SK-MEL-5 (cell line): ENCODE data around the gene SIN3B. TPM values are rescaled to one million over a fixed set of nuclear protein-coding genes. Genes with fewer than 3 reads are reported as not detected.

ENCODE experiments used
- DNase-seq: peaks from one replicate; pipeline ENCODE4 v3.0.0-alpha.2; 2016; ENCODE audit warnings: low read depth, low spot score
- in situ Hi-C: cut with HindIII; loops from 2 replicates; pipeline ENCODE4 v1.10.0; 2016; ENCODE audit warnings: low sequenced_read_pairs, high pct_unique_total_duplicates, low pct_unique_long_range_greater_than_20kb
- total RNA-seq: library from RNA; depleted of rRNA; stranded (reverse); fragments of >200 nt; shearing (Covaris generic); gene quantifications from 2 replicates; pipeline ENCODE4 v1.2.3, GENCODE V29; 2014

The SIN3B gene
- total RNA-seq, 1 experiment from 2014 or later = 14.4 TPM

DNA sequence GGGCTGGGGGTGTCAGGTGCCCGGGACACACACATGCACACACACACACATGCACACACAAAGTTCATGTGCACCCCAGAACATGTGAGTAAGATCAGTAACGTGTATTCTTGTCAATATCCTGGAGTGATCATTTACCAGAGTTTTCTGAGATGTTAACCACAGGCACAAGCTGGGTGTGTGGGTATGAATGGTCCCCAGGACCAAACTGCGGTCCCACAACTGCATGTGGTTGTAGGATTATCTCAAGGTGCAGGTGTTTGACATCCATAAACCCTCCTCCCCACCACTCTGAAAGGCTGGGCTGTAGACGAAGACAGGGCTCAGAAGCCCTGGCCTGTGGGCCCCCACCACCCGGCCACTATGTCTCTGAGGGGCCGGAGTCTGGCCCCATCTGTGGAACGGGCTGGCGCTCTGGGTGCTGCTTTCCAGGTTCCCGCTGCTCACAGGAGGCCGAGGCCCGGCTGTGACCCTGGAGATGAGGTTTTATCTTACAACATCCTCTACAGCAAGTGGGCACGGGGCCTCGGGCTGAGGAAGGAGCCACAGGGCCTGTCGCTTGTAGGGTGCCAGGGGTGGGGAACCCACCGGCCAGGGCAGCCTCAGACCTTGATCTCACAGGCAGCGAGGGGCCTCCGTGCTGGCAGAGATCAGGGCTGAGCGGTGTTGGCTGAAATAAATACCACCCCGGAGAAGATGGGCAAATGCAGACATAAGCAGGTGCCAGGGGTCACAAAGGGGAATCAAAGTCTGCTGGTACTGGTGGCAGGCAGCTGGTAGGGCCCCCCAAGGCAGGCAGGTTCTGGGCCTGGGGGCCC lies 63.9 kb downstream of the SIN3B start:
- in situ Hi-C loops = no loop called here
- DNase-seq = no peak

DNA sequence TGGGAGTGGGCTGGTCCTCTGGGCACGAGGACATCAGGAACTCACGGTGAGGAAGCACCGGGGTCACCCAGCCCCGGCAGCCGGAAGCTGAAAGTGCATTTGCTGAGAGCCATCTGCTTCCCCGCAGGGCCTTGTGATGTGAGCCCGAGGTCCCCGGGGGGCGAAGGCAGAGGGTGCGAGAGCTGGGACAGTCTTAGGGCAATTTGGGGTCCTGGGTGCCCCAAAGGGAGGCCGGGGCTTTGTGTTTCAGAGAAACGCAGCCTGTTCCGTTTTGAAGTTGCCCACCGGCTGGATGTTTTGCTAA lies 64.4 kb downstream of the SIN3B start:
- DNase-seq = no peak
- in situ Hi-C loops = no loop called here

DNA sequence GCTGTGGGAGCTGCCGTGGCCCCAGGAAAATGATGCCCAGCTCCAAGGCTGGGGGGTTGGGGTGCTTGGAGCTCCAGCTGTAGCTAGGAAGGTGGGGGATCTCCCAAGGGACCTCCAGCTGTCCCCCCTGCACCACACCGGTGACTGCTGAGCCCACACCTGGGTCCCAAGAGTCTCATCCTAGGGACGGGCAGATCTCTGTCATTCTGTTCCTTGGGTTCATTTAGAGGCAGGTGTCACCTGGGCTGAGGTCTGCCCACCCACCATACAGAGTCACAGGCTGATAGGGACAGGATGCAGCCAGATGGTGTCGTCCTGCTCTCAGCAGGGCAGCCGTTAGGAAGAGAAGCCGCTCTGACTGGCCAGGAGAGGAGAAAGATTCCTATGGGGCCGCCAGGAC lies 64.9 kb downstream of the SIN3B start:
- no peak for DNase-seq
- in situ Hi-C loops = no loop called here

DNA sequence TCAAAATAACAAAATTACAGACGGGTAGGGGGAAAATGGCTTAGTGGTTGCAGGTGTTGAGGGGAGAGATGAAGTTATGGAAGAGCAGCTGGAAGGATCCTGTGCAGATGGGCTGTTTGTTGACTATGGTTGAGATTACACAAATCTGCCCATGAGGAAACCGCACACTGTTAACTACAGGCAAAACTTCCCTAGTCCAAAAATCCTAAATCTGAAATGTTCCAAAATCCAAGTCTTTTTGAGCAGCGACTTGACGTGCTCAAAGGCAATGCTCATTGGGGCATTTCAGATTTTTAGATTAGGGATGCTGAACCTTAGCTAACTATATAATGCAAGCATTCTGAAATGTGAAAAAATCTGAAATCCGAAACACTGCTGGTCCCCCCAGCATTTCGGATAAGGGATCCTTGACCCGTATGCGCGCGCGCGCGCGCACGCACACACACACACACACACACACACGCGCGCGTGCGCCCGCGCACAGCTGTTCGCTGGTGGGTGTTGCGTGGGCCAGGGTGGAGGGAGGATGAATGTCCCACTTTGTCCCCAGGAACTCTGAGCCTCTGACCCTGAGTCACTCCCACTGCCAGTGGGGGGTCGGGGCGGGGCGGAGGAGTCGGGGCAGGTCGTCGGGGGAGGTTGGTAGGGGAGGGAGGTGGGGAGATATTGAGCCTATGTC lies 66.4 kb downstream of the SIN3B start:
- in situ Hi-C loops = no loop called here
- DNase-seq = no peak

DNA sequence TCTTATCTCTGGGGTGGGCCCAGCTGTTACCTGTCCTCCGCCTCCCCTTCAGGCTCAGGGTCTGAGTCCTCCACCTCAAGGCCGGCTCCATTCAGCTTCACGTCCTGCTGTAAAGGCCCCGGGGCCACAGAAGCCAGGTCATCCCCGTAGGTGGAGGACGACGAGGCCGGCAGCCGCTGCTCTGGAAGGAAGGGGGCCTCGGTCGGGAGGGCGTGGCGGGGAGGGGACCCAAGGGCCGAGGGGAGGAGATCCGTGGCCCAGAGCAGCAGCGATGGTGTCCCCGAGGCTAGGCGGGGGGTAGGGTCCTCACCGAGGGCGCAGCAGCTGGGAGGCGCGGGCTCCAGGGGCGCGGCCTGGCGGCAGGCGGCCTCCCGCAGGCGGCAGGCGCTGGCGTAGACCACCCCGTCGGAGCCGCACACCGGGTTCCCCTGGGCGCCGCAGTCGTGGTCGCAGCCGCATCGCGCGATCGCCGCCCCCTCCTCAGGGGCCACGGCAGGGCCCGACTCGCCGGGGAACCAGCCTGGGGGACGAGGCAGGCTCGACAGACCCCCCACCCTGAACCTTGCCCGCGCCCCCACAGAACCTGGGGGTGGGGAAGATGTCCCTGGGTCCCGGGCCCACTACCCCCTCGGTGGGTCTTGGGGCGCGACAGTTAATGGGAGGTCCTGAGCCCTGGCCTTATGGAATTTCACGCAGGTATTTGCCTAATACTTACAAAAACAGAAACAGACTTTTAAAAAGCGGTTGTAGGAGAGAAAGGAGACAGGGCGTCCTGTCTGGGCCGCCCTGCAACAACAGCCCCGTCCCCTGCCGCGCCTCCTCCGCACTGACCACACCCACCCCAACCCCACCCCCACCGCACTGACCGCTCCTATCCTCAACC lies 67.2 kb downstream of the SIN3B start:
- in situ Hi-C loops = no loop called here
- no peak for DNase-seq

DNA sequence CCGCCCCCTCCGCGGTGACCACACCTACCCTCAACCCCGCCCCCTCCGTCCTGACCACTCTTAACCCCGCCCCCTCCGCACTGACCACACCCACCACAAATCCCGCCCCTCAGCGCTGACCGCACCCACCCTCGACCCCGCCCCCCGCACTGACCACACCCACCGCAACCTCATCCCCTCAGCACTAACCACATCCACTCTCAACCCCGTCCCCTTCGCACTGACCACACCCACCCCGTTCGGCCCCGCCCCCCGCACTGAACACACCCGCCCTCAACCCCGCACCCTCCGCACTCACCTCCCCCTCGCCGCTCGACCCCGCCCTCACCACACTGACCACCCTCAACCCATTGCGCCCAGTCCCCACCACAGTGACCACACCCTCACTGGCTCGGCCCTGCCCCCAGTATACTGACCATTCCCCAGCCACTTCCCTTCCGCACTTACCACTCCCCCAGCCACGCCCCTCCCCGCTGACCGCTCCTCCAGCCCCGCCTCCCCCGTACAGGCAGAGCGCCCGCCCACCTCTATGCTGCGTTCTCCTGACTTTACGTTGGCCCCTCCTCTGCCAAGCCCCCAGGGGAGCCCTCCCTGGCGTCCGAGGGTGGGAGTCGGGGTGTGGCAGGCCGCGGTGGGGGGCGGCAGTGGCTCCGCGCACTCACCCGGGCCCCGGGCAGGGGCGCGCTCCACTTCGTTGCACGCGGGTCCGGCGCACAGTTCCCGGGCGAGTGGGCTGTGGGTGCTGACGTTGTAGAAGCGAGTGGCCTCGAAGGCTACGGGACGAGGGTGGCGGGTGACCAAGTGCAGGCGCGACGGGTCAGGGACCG lies 68.0 kb downstream of the SIN3B start:
- in situ Hi-C loops = no loop called here
- peak; percentile 86 for DNase-seq

DNA sequence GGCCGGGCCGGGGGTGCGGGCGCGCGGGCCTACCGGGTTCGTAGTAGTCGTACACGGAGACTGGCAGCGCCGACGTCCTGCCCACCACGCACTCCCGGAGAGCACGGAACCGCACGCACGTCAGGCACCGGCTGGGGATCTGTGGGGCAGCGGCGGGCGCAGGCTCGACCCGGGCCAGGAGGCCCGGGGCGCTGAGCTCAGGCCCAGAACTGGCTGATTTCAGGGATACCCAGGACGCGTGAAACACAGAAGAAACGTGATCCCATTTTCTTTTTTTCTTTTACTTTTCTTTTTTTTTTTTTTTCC lies 68.6 kb downstream of the SIN3B start:
- no peak for DNase-seq
- in situ Hi-C loops = no loop called here

DNA sequence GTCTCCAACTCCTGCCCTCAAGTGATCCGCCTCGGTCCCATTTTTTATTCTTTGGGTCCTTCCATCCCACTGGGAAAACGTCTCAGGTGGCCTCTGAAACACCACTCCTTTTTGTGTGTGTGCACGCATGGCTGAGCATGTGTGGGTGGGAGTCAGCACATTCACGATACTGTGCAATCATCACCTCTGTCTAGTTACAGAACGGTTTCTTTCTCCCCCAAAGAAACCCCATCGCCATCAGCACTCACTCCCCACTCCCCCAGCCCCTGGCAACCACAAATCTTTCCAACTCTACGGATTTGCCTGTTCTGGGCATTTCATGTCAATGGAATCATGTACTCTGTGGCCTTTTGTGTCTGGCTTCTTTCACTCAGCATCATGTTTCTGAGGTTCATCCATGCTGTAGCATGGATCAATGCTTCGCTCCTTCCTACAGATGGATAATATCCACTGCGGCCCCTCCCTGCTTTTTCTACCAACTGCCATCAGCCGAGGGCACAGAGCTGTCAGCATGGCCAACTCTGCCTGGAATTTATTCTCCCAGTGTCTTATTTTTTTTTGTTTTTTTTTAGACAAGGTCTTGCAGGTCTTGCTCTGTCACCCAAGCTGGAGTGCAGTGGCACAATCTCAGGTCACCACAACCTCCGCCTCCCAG lies 69.3 kb downstream of the SIN3B start:
- in situ Hi-C loops = no loop called here
- no peak for DNase-seq

DNA sequence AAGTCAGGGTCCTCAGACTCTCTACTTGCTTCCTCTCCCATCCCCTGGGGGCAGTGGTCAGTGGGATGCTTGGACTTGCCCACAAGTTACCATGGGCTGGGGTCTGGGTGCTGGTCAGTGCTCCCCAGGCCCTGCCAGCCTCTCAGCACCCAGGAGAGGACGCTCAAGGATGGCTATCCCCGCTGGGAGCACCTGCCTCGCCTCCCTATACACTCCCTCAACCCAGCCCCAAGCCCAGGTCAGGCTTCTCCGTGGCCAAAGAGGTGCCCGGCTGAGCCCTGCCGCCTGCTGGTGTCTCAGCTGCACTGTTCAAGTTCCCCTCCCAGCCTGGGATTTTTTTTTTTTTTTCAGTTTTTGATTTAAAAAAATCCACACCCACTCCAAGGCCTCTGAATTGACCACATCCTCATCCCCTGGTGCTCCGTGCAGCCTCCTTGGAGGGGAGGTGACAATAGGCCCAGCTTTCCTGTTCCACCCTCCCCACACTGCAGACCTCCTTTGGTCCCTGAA lies 70.4 kb downstream of the SIN3B start:
- in situ Hi-C loops = no loop called here
- peak; percentile 59 for DNase-seq

DNA sequence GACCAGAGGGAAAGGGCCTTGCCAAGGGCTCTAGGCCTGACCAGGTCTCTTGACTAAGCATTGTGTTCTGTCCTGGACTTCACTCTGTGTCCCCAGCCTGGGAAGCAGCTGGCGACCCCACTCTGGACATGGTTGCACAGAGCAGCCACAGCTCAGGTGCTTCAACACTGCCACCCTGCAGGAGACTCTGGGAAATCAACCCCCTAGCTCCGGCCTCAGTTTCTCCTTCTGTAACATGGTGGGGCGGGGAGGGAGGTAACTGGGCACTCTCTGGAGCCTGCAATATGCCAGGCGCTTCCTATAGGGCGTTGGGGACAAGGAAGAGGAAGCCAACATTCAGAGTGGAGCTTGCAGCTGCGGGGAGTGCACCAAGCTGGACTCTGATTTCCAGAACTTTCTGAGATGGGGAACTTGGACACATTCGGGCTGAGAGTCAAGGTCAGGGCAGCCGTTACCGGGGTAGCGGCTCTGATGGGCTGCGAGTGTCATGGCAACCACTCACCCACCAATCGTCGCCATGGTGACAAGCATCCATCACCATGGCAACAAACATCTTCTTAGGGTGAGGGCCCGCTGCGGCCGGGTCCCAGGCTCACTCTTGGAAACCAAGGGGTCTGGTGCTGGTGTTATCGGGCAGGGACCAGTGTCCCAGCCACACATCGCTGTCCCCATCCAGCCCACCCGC lies 72.4 kb downstream of the SIN3B start:
- peak; percentile 20 for DNase-seq
- in situ Hi-C loops = no loop called here

DNA sequence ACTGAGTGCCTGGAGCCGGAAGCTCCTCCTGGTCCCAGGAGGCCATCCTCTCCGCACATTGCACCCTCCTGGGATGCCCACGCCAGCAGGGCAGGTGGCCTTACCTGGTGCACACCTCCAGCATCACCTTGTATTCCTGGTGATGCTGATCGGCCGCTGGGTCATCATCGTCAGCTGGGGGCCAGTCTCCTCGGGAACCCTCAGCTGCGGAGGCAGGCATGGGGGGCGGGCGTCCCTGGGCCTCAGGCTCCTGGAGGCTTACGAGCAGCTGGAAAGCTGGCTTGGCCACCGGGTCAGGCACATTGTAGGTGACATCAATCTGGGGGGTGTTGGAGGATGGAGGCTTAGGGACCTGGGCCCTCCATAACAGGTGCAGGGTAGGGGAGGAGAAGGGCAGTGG lies 73.3 kb downstream of the SIN3B start:
- no peak for DNase-seq
- in situ Hi-C loops = no loop called here

DNA sequence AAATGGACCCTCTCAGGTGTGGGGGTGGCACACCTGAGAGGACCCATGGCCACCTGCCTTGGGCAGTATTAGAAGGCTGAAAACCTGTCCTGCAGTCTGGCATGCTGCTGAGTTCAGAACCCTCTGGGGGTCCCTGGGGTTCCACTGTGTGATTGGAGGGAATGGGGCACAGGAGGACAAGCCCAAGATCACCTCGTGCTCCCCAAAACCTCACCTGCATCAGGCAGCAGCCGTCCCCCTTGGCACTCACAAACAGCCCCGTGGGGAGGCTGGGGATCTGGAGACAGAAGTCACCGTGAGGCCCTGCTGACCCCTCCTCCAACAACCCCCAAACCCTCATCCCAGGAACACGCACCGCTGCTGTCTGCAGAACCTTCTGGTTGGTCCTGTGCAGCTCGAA lies 74.1 kb downstream of the SIN3B start:
- DNase-seq = no peak
- in situ Hi-C loops = no loop called here

DNA sequence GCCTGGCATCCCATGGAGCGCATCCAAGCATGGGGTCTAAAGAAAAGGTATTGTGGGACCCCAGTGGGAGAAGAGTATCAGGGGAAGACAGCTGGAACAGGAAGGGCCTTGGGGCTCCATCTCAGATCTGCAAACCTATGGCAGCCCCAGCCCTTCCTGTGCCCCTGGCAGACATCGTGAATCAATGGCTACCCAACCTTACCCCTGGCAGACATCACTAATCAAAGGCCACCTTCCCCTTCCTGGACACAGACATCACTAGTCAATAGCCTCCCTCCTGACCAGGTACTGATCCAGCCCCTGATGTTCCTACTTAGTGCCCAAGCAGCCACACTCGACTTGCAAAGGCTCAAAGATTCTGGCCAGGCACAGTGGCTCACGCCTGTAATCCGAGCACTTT lies 75.4 kb downstream of the SIN3B start:
- DNase-seq = no peak
- in situ Hi-C loops = no loop called here

DNA sequence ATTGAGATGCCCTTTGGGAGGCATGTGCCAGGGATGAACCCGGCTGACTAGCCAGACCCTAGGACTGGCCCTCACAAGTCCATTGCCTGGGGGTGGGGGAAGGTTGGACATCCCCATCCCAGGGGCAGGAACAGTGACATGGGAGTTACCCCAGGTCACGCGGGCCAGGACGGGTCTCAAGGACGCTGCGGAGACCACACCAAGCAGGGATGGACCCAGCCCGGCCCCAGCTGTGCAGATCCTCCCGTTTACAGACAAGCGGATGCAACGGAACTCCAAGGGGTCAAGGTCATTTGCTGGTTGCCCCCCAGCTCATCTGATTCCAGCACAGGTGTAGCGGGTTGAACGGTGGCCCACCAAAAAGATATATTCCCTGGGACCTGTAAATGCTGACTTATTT lies 79.6 kb downstream of the SIN3B start:
- DNase-seq = no peak
- in situ Hi-C loops = no loop called here

DNA sequence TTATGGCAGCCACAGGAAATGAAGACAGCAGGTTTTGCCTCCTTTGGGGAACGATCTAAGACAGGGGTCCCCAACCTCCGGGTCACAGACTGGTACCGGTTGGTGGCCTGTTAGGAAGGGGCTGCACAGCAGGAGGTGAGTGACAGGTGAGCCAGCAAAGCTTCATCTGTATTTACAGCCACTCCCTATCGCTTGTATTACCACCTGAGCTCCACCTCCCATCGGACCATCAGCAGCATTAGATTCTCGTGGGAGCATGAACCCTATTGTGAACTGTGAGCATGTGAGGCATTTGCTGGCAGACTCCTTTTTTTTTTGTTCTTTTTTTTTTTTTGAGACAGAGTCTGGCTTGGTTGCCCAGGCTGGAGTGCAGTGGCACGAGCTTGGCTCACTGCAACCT lies 81.8 kb downstream of the SIN3B start:
- in situ Hi-C loops = no loop called here

DNA sequence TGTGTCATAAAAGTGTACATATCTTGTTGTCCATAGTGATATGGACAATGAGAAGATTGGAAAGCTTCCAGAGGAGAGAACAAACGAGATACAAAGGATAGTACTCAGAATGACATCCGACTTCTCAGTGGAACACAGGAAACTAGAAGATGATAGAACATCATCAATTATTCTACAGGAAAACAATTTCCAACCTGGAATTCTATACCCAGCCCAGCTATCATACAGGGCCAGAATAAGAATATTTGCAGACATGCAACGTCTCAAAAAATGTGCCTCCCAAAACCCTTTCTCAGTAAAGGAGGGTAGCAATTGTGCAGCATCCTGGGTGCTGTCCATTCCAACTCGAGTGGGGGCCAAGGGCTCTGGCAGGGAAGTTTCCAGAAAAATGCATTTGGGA lies 83.6 kb downstream of the SIN3B start:
- in situ Hi-C loops = no loop called here
- no peak for DNase-seq

More for the DNA sequence above, 81.8 kb downstream of the SIN3B start:
- DNase-seq = no peak

DNA sequence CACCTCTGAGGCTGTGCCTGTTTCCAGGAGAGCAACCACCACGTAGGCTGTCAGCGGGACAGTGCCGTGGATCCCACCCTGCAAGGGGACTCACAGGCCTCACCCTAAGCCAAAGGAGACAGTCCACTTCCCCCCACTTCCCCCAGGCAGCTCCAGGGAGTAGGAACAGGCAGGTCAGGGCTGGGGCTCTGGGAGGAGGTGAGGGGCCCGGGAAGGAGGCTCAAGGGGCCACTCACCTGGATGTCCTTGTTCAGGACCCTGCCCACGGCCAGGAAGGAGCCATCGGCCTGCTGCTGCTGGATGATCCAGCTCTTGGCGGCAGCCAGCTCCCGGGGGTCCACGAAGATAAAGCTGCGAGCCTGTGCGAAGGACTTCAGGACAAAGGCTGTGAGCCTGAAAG lies 85.2 kb downstream of the SIN3B start:
- DNase-seq = no peak
- in situ Hi-C loops = no loop called here
